ENCODE results near the gene CCSER1.
"Not testable (repeated sequence)": the region's sequence is repeated elsewhere in the genome, so short reads cannot be mapped to it uniquely, and the experiment has no call there.

DNA sequence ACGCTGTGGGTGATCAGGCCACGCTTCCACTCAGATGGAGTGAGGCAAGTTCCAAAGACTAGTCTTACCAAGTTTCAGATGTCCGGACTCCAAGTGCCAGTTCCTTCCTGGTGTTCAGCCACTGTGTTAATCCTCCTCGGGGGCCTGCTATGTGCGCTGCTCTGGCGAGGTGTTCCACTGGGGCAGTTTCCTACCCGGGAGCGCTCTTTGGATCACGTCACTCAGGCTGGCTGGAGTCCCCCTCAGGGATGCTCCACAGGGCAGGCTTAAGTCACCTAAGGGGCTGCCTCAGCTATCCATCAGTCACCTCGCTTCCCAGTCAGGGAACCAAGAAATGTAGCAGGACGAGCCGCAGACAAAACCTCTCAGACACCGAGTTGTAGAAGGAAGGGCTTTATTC lies 1231.4 kb downstream of the CCSER1 start:
- TF ChIP-seq, protein P1, sequence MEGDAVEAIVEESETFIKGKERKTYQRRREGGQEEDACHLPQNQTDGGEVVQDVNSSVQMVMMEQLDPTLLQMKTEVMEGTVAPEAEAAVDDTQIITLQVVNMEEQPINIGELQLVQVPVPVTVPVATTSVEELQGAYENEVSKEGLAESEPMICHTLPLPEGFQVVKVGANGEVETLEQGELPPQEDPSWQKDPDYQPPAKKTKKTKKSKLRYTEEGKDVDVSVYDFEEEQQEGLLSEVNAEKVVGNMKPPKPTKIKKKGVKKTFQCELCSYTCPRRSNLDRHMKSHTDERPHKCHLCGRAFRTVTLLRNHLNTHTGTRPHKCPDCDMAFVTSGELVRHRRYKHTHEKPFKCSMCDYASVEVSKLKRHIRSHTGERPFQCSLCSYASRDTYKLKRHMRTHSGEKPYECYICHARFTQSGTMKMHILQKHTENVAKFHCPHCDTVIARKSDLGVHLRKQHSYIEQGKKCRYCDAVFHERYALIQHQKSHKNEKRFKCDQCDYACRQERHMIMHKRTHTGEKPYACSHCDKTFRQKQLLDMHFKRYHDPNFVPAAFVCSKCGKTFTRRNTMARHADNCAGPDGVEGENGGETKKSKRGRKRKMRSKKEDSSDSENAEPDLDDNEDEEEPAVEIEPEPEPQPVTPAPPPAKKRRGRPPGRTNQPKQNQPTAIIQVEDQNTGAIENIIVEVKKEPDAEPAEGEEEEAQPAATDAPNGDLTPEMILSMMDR (IDR thresholded peaks at IDR 0.05; ENCODE audit: poor library complexity): not testable (repeated sequence)
- not testable (repeated sequence) for TF ChIP-seq EZH2 (IDR thresholded peaks at IDR 0.05; ENCODE audit: borderline replicate concordance)

Data from hepatocyte (in vitro differentiated cells).